ENCODE measurements around the gene AMIGO2.

AMIGO2 gene

DNA sequence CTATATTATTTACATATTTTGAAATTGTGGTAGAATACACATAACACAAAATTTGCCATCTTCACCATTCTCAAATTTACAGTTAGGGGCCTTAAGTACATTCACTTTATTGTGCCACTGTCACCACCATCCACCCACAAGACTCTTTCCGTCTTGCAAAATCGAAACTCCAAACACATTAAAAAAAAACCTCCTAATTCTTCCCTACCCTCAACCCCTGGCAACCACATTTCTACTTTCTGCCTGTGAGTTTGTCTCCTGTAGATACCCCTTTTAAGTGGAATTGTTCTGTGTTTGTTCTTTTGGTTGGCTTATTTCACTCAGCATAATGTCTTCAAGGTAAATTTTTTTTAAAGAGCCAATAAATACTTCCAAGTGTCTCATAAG is 31.6 kb upstream of the AMIGO2 start:
- Mint-ChIP-seq H3K9me3 (no peaks in the 10 kb centered on the region), H3K4me1 (no peaks in the 10 kb centered on the region), H3K36me3 (ENCODE audit: low read depth) (no peaks in the 10 kb centered on the region), H3K27me3 (ENCODE audit: low read depth) (peaks cover 7% of the 10 kb centered on the region), H3K4me3 (no peak overlapping the region), H3K27ac (no peak overlapping the region)
- TF ChIP-seq, protein P1, sequence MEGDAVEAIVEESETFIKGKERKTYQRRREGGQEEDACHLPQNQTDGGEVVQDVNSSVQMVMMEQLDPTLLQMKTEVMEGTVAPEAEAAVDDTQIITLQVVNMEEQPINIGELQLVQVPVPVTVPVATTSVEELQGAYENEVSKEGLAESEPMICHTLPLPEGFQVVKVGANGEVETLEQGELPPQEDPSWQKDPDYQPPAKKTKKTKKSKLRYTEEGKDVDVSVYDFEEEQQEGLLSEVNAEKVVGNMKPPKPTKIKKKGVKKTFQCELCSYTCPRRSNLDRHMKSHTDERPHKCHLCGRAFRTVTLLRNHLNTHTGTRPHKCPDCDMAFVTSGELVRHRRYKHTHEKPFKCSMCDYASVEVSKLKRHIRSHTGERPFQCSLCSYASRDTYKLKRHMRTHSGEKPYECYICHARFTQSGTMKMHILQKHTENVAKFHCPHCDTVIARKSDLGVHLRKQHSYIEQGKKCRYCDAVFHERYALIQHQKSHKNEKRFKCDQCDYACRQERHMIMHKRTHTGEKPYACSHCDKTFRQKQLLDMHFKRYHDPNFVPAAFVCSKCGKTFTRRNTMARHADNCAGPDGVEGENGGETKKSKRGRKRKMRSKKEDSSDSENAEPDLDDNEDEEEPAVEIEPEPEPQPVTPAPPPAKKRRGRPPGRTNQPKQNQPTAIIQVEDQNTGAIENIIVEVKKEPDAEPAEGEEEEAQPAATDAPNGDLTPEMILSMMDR (IDR thresholded peaks at IDR 0.05; ENCODE audit: unreplicated experiment in 3 of 3): no peak

DNA sequence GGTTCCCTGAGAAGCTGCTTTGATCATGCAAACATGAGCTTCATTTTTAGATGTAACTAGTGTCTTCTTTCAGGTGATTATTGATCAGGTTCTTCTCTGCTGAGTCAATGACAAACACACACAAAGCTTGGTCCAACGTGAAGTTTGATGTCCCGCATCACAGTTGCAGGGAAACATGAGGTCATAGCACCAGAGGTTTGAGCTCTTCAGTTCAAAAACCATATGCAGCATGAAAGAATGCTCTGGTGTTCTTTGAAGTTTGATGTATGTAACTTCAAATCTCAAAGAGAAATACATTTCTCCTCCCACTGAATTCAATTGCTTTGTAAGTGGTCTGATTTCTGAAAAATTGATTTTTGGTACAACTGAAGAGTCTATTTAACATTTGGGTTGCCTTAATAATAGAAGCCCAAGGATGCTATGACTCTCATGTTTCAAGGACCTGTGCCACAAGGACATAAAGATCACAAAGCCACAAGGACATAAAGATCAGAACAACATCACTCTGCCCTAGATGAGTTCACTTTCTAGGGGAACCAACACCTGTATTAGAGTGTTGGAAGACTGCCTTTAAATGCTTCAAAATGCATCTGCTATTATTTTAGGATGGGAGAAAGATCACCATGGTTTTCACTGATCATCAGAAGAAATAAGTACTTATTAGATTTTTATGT is 31.1 kb upstream of the AMIGO2 start:
- Mint-ChIP-seq H3K4me3 (no peak overlapping the region), H3K27me3 (ENCODE audit: low read depth) (peaks cover 7% of the 10 kb centered on the region), H3K27ac (no peak overlapping the region), H3K4me1 (no peaks in the 10 kb centered on the region), H3K9me3 (no peaks in the 10 kb centered on the region), H3K36me3 (ENCODE audit: low read depth) (no peaks in the 10 kb centered on the region)
- TF ChIP-seq, protein P1 (IDR thresholded peaks at IDR 0.05; ENCODE audit: unreplicated experiment in 3 of 3): no peak

DNA sequence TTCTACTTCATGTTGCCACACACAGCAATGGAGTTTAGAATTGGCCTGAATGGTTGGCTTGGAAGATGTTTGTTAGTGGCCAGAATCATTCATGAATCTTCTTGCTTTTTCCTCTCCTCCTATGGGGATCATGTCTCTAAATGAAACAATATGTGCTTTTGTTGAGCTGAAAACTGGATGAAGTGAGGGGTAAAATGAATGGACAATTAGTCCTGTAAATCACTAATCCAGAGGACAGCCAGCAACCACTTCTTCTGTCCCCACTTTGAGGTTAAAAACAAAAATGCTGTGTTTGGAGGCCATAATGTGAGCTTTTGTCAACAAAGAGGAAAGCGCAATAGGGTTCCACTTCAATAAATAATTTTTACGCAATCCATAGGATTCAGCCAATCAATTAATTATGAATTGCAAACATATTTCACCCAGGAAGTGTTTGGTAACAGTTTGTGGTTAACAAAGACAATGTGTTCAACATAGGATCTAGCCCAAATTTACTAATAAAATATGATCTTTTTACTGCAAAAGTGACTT is 30.3 kb upstream of the AMIGO2 start:
- Mint-ChIP-seq H3K4me3 (no peak overlapping the region), H3K4me1 (no peaks in the 10 kb centered on the region), H3K27me3 (ENCODE audit: low read depth) (peaks cover 7% of the 10 kb centered on the region), H3K9me3 (no peaks in the 10 kb centered on the region), H3K27ac (no peak overlapping the region), H3K36me3 (ENCODE audit: low read depth) (no peaks in the 10 kb centered on the region)
- TF ChIP-seq, protein P1 (IDR thresholded peaks at IDR 0.05; ENCODE audit: unreplicated experiment in 3 of 3): no peak

DNA sequence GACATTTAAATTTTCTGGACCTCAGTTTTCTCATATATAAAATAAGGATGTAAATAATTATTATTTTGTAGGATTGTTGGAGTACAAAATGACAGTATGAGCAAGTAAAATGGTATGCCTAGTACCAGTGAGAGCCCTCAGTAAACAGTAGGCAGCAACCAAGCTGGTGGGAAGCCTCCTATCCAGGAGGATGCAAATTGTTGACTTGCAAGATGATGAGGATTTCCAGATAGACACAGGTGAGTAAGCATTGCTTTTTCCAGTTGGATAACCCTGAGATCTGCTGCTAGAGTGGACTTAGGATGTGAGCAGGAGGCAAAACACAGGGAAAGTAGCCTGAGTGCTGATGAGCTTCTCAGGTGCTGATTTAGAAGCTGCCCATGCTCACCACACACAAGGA is 28.2 kb upstream of the AMIGO2 start:
- Mint-ChIP-seq H3K27me3 (ENCODE audit: low read depth) (peaks cover 4% of the 10 kb centered on the region), H3K4me1 (peaks cover 3% of the 10 kb centered on the region), H3K9me3 (no peaks in the 10 kb centered on the region), H3K4me3 (no peak overlapping the region), H3K36me3 (ENCODE audit: low read depth) (no peaks in the 10 kb centered on the region), H3K27ac (no peak overlapping the region)
- TF ChIP-seq, protein P1 (IDR thresholded peaks at IDR 0.05; ENCODE audit: unreplicated experiment in 3 of 3): no peak

DNA sequence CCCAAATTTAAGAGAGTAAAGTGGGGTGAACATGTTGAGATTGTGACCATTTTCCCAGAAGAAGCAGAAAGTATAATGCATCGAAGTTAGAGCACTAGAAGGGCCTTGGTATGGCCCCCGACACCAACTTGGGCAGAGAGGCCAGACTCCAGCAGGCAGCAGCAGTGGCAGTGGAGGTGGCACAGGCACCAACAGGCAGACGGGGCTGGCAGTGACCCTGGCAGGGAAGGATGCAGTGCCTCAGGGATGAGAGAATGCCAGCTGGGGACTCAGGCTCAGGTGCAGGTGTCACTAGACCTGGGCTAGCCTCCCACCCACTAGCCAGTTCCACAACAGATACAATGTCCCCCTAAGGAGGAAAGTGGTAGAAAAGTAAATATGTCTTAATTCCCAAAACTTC is 27.7 kb upstream of the AMIGO2 start:
- Mint-ChIP-seq H3K36me3 (ENCODE audit: low read depth) (no peaks in the 10 kb centered on the region), H3K27me3 (ENCODE audit: low read depth) (peaks cover 4% of the 10 kb centered on the region), H3K4me1 (peaks cover 6% of the 10 kb centered on the region), H3K27ac (no peak overlapping the region), H3K9me3 (no peaks in the 10 kb centered on the region), H3K4me3 (no peak overlapping the region)
- TF ChIP-seq, protein P1 (IDR thresholded peaks at IDR 0.05; ENCODE audit: unreplicated experiment in 3 of 3): no peak

Data from nephron (organoid).